ENCODE measurements around the gene RBM15B. TPM values are rescaled to one million over a fixed set of nuclear protein-coding genes. Genes with fewer than 3 reads are reported as not detected.

The RBM15B gene
- total and polyA plus RNA-seq, 9 of the 15 experiments (the other 6 are each of a cell fraction or from before 2014, with no cell fraction given) = 1.8 to 21.0 (median 10.5) TPM

GRCh38 chr3:51391075-51391565 lies at the start of gene RBM15B (continued):
- peak; percentile 86 for TF ChIP-seq TFE3 (CRISPR knock-in tag; IDR thresholded peaks at IDR 0.05)
- no peak for TF ChIP-seq STAT5A (IDR thresholded peaks at IDR 0.05; ENCODE audit: borderline replicate concordance, low read length)
- TF ChIP-seq USF1 (CRISPR knock-in tag; IDR thresholded peaks at IDR 0.05) = peak; percentile 93
- no peak for TF ChIP-seq ZNF584 (CRISPR knock-in tag; IDR thresholded peaks at IDR 0.05; ENCODE audit: low read depth)
- no peak for TF ChIP-seq MLLT1 (IDR thresholded peaks at IDR 0.05)
- TF ChIP-seq CCAR2 (IDR thresholded peaks at IDR 0.05; ENCODE audit: low read depth, low read length) = no peak
- TF ChIP-seq ZNF224 (CRISPR knock-in tag; IDR thresholded peaks at IDR 0.05) = no peak
- TF ChIP-seq ZKSCAN8 (CRISPR knock-in tag; IDR thresholded peaks at IDR 0.05) = no peak
- TF ChIP-seq NR3C1 (CRISPR knock-in tag; IDR thresholded peaks at IDR 0.05) = no peak
- no peak for TF ChIP-seq ATF4 (CRISPR knock-in tag; IDR thresholded peaks at IDR 0.05)
- peak; percentile 29; the same call in 1 of the 2 replicates for TF ChIP-seq JUN (IDR thresholded peaks at IDR 0.05; ENCODE audit: borderline replicate concordance, low read depth, low read length)
- no peak for TF ChIP-seq JUN (CRISPR knock-in tag; IDR thresholded peaks at IDR 0.05; ENCODE audit: borderline replicate concordance)
- TF ChIP-seq ESRRA (IDR thresholded peaks at IDR 0.05; ENCODE audit: borderline replicate concordance, low read depth) = peak; percentile 83; the same call in 1 of the 2 replicates
- TF ChIP-seq RBBP5 (IDR thresholded peaks at IDR 0.05; ENCODE audit: borderline replicate concordance, insufficient read depth, low read length, poor library complexity, severe bottlenecking) = no peak
- no peak for TF ChIP-seq HDAC3 (IDR thresholded peaks at IDR 0.05; ENCODE audit: borderline replicate concordance, partially characterized antibody)
- no peak for TF ChIP-seq ZNF232 (CRISPR knock-in tag; IDR thresholded peaks at IDR 0.05)
- TF ChIP-seq SMAD2 (IDR thresholded peaks at IDR 0.05; ENCODE audit: low read depth, low read length) = no peak
- no peak for TF ChIP-seq CBX8 (IDR thresholded peaks at IDR 0.05; ENCODE audit: borderline replicate concordance, extremely low read depth, low read depth, low read length, poor library complexity, severe bottlenecking)
- TF ChIP-seq MYC (IDR thresholded peaks at IDR 0.05; ENCODE audit: low read depth, low read length) = peak; percentile 85
- no peak for TF ChIP-seq MYC (CRISPR knock-in tag; IDR thresholded peaks at IDR 0.05; ENCODE audit: borderline replicate concordance, low read depth)
- no peak for TF ChIP-seq ZBTB26 (CRISPR knock-in tag; IDR thresholded peaks at IDR 0.05)
- no peak for TF ChIP-seq NUFIP1 (IDR thresholded peaks at IDR 0.05; ENCODE audit: partially characterized antibody)
- TF ChIP-seq ZBTB8A (IDR thresholded peaks at IDR 0.05; ENCODE audit: partially characterized antibody) = no peak

Measured in K562 (cell line).